Caco-2 (cell line): Measurements from ENCODE around the gene ZNF169. TPM values are rescaled to one million over a fixed set of nuclear protein-coding genes. Genes with fewer than 3 reads are reported as not detected.
"Not testable (repeated sequence)": the region's sequence is repeated elsewhere in the genome, so short reads cannot be mapped to it uniquely, and the experiment has no call there.

ENCODE experiments used
- BruUV-seq: library from RNA; stranded (reverse); fragments of 400-500 nt; replicated peaks from 2 replicates; lab custom pipeline; 2021; lab: Mats Ljungman, UMichigan
- CTCF ChIA-PET: fragments of 300-600 bp; sonication (Branson Sonifier 250); formaldehyde crosslinking; loops from one replicate; lab custom pipeline; 2022; ENCODE audit warnings: antibody characterized with exemption; lab: Charles Lee
- POLR2A ChIA-PET: fragments of 300-600 bp; sonication (Branson Sonifier 250); formaldehyde crosslinking; loops from one replicate; lab custom pipeline; 2022; ENCODE audit warnings: antibody characterized with exemption; lab: Charles Lee
- DNase-seq, 2 experiments: peaks; one replicate each; pipeline versions ENCODE4 v3.0.0 to v3.0.0-alpha.2; 2020 to 2022
- H3K27me3 ChIP-seq: replicated peaks from 2 replicates; pipeline ENCODE4 v1.6.0; 2011; ENCODE audit warnings: low read length; ENCODE audit not compliant: control insufficient read depth, insufficient read depth
- H3K36me3 ChIP-seq: 2 replicates; pipeline ENCODE4 v1.5.1; 2011; ENCODE audit warnings: low read length; ENCODE audit not compliant: control insufficient read depth, insufficient read depth
- H3K4me1 ChIP-seq: fragments of 250-450 bp; sonication (Bioruptor Pico); 2 replicates; pipeline ENCODE4 v1.5.1; 2020; ENCODE audit warnings: mild to moderate bottlenecking
- H3K4me3 ChIP-seq: 2 replicates; pipeline ENCODE4 v1.5.1; 2011; ENCODE audit warnings: low read depth, mild to moderate bottlenecking, control low read depth, low read length
- H3K9me3 ChIP-seq: fragments of 250-450 bp; sonication (Bioruptor Pico); 2 replicates; pipeline ENCODE4 v1.5.1; 2020; ENCODE audit warnings: mild to moderate bottlenecking, moderate library complexity
- H3K27ac Mint-ChIP-seq: one replicate; pipeline ENCODE4 v1.8.0; 2022; ENCODE audit warnings: mixed read lengths; ENCODE audit not compliant: unreplicated experiment
- H3K27me3 Mint-ChIP-seq: one replicate; pipeline ENCODE4 v1.8.0; 2022; ENCODE audit warnings: mixed read lengths; ENCODE audit not compliant: insufficient read depth, unreplicated experiment
- H3K36me3 Mint-ChIP-seq: one replicate; pipeline ENCODE4 v1.8.0; 2022; ENCODE audit warnings: mild to moderate bottlenecking, mixed read lengths; ENCODE audit not compliant: insufficient read depth, unreplicated experiment
- H3K4me1 Mint-ChIP-seq: one replicate; pipeline ENCODE4 v1.8.0; 2022; ENCODE audit warnings: low read depth, mixed read lengths; ENCODE audit not compliant: unreplicated experiment
- H3K4me3 Mint-ChIP-seq: one replicate; pipeline ENCODE4 v1.8.0; 2022; ENCODE audit warnings: mild to moderate bottlenecking, moderate library complexity, mixed read lengths; ENCODE audit not compliant: unreplicated experiment
- H3K9me3 Mint-ChIP-seq: one replicate; pipeline ENCODE4 v1.8.0; 2022; ENCODE audit warnings: mixed read lengths; ENCODE audit not compliant: unreplicated experiment
- intact Hi-C: fragments of 100-400 bp; cut with micrococcal nuclease; formaldehyde crosslinking; loops from one replicate; pipeline ENCODE4 v1.10.0; 2022; ENCODE audit not compliant: unreplicated experiment
- total RNA-seq: library from RNA; stranded (reverse); gene quantifications from 2 replicates; pipeline ENCODE4 v1.2.3, GENCODE V29; 2022
- TF ChIP-seq, protein P1 (sequence below), 2 experiments: fragments of 200-600 bp in 1 of 2; IDR thresholded peaks; 1 replicate in 1 of 2; 2 replicates in 1 of 2; pipeline versions ENCODE4 v1.5.1 to v1.8.0; 2011 to 2022; ENCODE audit warnings: antibody characterized with exemption in 1 of 2, control low read depth in 1 of 2, inconsistent platforms in 1 of 2, low read depth in 1 of 2, low read length in 1 of 2, mild to moderate bottlenecking in 1 of 2, moderate library complexity in 1 of 2; ENCODE audit not compliant: insufficient read depth in 1 of 2, severe bottlenecking in 1 of 2, unreplicated experiment in 1 of 2

Gene ZNF169
- total RNA-seq, 1 experiment from 2014 or later = 3.7 TPM

DNA sequence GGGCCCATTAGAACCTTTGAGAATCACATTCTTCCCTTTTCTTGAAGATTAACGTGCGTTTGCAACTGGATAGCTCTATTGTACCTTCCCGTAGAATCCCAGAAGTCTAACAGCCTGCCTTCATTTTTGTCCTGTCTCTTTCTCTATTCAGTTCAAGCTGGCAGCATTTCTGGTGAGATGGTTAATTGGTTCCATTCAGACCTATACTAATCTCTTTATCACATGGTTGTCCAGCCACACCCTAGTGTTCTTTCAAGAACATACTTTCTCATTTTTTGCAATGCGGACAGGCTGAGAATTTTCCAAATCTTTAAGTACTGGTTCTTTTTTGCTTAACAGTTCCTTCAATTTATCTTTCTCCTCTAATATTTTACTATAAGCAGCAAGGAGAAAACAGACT is 43.3 kb downstream of the ZNF169 start:
- ChIA-PET CTCF (no interaction called here), POLR2A (no interaction called here)
- H3K27me3 Mint-ChIP-seq = no peaks in the 10 kb centered on the region
- H3K4me1 Mint-ChIP-seq = no peaks in the 10 kb centered on the region
- BruUV-seq = no TSS peak
- Histone ChIP-seq H3K4me1 (no peaks in the 10 kb centered on the region), H3K9me3 (no peaks in the 10 kb centered on the region), H3K36me3 (peaks cover 2% of the 10 kb centered on the region; the same call in 1 of the 2 replicates), H3K27me3 (no peaks in the 10 kb centered on the region), H3K4me3 (no peak overlapping the region)
- no peak for DNase-seq
- no peak overlapping the region for H3K27ac Mint-ChIP-seq
- no peaks in the 10 kb centered on the region for H3K9me3 Mint-ChIP-seq
- intact Hi-C loops = no loop called here
- peaks cover 10% of the 10 kb centered on the region for H3K36me3 Mint-ChIP-seq
- no peak overlapping the region for H3K4me3 Mint-ChIP-seq
- TF ChIP-seq, protein P1, sequence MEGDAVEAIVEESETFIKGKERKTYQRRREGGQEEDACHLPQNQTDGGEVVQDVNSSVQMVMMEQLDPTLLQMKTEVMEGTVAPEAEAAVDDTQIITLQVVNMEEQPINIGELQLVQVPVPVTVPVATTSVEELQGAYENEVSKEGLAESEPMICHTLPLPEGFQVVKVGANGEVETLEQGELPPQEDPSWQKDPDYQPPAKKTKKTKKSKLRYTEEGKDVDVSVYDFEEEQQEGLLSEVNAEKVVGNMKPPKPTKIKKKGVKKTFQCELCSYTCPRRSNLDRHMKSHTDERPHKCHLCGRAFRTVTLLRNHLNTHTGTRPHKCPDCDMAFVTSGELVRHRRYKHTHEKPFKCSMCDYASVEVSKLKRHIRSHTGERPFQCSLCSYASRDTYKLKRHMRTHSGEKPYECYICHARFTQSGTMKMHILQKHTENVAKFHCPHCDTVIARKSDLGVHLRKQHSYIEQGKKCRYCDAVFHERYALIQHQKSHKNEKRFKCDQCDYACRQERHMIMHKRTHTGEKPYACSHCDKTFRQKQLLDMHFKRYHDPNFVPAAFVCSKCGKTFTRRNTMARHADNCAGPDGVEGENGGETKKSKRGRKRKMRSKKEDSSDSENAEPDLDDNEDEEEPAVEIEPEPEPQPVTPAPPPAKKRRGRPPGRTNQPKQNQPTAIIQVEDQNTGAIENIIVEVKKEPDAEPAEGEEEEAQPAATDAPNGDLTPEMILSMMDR (IDR thresholded peaks at IDR 0.05; ENCODE audit: insufficient read depth in 1 of 2, low read depth in 1 of 2, low read length in 1 of 2, severe bottlenecking in 1 of 2, unreplicated experiment in 1 of 2) = no peak

DNA sequence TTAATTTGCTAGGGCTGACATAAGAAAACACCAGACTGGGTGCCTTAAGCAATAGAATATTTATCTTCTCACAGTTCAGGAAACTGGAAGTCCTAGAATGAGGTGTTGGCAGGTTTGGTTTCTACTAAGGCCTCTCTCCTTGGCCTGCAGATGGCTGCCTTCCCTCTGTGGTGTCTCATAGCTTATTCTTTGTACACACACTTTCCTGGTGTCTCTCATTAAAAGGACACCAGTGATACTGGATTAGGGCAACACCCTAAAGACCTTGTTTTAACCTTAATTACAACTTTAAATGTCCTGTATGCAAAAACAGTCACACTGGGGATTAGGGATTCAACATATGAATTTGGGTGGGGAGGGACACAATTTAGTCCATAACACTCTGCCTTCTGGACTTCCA is 44.2 kb downstream of the ZNF169 start:
- TF ChIP-seq, protein P1 (IDR thresholded peaks at IDR 0.05; ENCODE audit: insufficient read depth in 1 of 2, low read depth in 1 of 2, low read length in 1 of 2, severe bottlenecking in 1 of 2, unreplicated experiment in 1 of 2) = no peak
- Mint-ChIP-seq H3K27me3 (no peaks in the 10 kb centered on the region), H3K36me3 (peaks cover 10% of the 10 kb centered on the region), H3K4me3 (no peak overlapping the region), H3K27ac (no peak overlapping the region), H3K9me3 (no peaks in the 10 kb centered on the region), H3K4me1 (no peaks in the 10 kb centered on the region)
- ChIA-PET POLR2A (no interaction called here), CTCF (no interaction called here)
- H3K36me3 ChIP-seq = peaks cover 2% of the 10 kb centered on the region; the same call in 1 of the 2 replicates
- DNase-seq = no peak
- BruUV-seq = no TSS peak
- no peaks in the 10 kb centered on the region for H3K4me1 ChIP-seq
- H3K27me3 ChIP-seq = no peaks in the 10 kb centered on the region
- intact Hi-C loops = no loop called here
- H3K9me3 ChIP-seq = no peaks in the 10 kb centered on the region
- no peak overlapping the region for H3K4me3 ChIP-seq

DNA sequence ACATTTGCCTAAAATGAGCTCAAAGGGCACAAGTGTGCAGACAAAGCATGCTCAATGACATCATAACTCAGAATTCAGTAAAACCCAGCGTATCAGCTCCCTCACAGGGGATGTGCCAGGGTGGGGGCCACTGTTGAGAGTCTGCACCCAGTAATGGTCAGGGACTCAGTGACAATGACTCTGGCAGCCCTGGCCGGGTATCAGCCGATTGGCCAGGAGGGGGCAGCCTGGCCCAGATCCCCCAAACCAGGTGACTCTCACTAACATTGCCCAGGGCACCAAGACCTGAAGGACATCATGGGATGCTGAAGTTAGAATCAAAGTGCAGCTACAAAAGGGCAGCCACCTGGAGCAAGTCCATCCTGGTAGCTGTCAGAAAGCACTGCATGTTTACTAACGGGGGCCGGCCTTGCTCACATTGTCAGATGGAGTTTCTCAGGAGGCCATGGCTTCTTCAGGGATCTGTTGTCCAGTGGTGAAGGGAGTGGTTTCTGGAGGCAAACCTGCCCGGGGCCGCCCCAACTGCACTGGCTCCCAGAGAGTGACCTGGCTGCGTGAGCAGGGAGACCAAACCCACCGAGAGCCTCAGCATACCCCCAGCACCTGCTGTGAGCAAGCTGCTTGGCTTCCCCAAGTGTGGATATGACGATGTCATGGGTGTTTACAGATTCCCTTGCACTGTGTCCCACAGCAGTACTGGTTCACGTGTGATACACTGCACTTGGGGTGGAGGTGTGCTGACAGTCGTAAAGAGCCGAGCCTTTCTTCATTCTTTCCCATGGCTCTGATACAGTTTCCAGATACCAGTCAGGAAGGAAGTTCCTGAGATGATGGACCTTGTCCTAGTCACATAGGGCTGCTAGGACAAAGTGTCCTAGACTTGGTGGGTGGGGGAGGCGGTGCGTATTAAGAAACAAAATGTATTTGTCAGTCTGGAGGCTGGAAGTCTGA is 56.2 kb downstream of the ZNF169 start:
- H3K4me3 ChIP-seq, H3K9me3 Mint-ChIP-seq, POLR2A ChIA-PET, H3K4me3 Mint-ChIP-seq, H3K4me1 Mint-ChIP-seq, intact Hi-C loops, H3K9me3 ChIP-seq, H3K4me1 ChIP-seq, H3K27ac Mint-ChIP-seq, H3K36me3 ChIP-seq, BruUV-seq, DNase-seq, CTCF ChIA-PET, H3K27me3 ChIP-seq, H3K36me3 Mint-ChIP-seq, H3K27me3 Mint-ChIP-seq: not testable (repeated sequence)

DNA sequence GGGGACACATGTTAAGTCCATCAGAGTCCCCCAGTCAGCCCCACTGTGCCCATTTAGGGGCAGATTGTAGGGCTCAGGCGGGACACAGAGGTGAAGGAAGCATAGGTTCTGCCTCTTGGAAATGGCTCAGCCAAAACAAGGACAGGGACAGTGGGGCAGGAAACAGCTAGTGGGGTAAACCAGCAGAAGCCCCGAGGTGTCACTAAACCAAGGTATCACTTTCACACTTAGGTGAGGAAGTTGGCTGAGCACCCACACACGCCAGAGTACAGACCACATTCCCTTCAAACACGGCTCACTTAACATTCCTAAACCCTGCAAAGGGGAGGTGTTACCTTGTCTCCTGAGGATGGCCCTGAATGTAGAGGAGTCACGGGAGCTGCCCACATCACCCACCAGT is 57.1 kb downstream of the ZNF169 start:
- DNase-seq, H3K4me3 Mint-ChIP-seq, H3K27me3 Mint-ChIP-seq, H3K4me3 ChIP-seq, CTCF ChIA-PET, H3K27me3 ChIP-seq, H3K4me1 Mint-ChIP-seq, BruUV-seq, H3K36me3 ChIP-seq, H3K36me3 Mint-ChIP-seq, intact Hi-C loops, POLR2A ChIA-PET, H3K9me3 Mint-ChIP-seq, H3K9me3 ChIP-seq, H3K27ac Mint-ChIP-seq, H3K4me1 ChIP-seq: not testable (repeated sequence)

DNA sequence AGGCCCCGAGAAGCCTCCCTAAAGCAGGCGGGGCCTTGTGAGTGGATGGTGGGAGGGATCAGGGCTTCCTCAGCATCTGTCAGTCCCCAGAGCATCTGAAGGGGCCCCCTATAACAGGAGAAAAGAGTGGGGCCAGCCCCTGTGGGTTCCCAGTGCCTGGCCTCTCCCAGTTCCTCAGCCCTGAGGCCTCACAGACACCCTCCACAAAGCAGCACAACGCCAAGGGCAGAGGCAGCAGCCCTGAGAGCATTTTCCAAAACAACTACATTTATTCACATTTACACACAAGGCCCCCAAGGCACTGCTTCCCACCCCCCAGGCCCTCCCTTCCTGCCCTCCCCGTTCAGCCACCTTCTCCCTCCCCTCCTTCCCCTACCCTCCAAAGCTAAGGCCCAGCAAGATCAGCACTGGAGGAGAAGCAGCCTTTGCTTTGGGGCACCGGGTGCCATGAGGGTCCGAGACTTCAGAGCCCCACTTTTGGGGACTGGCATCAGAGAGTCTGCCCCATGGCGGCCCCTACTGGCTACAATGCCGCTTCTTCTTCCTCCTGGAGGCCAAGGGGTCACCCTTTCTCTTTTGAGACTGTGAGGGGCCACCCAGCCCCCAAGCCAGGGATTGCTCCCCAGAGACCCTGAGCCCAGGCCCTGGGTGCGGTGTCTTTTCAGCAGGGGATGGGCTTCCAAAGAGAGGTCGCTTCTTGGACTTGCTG is 59.0 kb downstream of the ZNF169 start:
- H3K27me3 ChIP-seq, H3K4me3 Mint-ChIP-seq, DNase-seq, H3K36me3 ChIP-seq, H3K27ac Mint-ChIP-seq, H3K9me3 ChIP-seq, BruUV-seq, H3K4me1 ChIP-seq, POLR2A ChIA-PET, H3K4me1 Mint-ChIP-seq, H3K9me3 Mint-ChIP-seq, H3K4me3 ChIP-seq, intact Hi-C loops, CTCF ChIA-PET, H3K27me3 Mint-ChIP-seq, H3K36me3 Mint-ChIP-seq: not testable (repeated sequence)
